Prostate gland (tissue), 2 donors: ENCODE measurements around the gene ITGAV. TPM values are rescaled to one million over a fixed set of nuclear protein-coding genes. Genes with fewer than 3 reads are reported as not detected.

Source experiments
- DNase-seq: peaks from one replicate; pipeline ENCODE4 v3.0.0-alpha.2; 2019; ENCODE audit warnings: low spot score
- H3K27ac ChIP-seq, 2 donors: fragments of 200-600 bp; sonication (generic); 2 replicates each; pipeline ENCODE4 v1.5.1; 2017 to 2019
- H3K27me3 ChIP-seq: fragments of 200-600 bp; sonication (generic); replicated peaks from 2 replicates; pipeline ENCODE4 v1.5.1; 2019; ENCODE audit not compliant: insufficient read depth
- H3K36me3 ChIP-seq, 2 donors: fragments of 200-600 bp; sonication (generic); 1 replicate in 1 of 2; 2 replicates in 1 of 2; pipeline versions ENCODE4 v1.5.1 to v1.8.1; 2017 to 2019
- H3K4me1 ChIP-seq: fragments of 200-600 bp; sonication (generic); replicated peaks from 2 replicates; pipeline ENCODE4 v1.5.1; 2019
- H3K4me3 ChIP-seq, 2 donors: fragments of 200-600 bp; sonication (generic); 2 replicates each; pipeline ENCODE4 v1.5.1; 2017 to 2019
- H3K9me3 ChIP-seq: fragments of 200-600 bp; sonication (generic); 2 replicates; pipeline ENCODE4 v1.5.1; 2017
- POLR2A ChIP-seq: fragments of 450-650 bp; IDR thresholded peaks from one replicate; pipeline ENCODE4 v1.6.1; 2016; ENCODE audit warnings: antibody characterized with exemption, mild to moderate bottlenecking
- POLR2AphosphoS5 ChIP-seq: sonication (generic); formaldehyde crosslinking; IDR thresholded peaks from one replicate; pipeline ENCODE4 v1.6.1; 2017; ENCODE audit warnings: antibody characterized with exemption
- WGBS: methylation state at CpG from one replicate; pipeline ENCODE4 v1.1.5; 2018; 5-methylcytosine and 5-hydroxymethylcytosine counted together
- intact Hi-C: fragments of 100-400 bp; cut with DNase I; formaldehyde crosslinking; loops from one replicate; pipeline ENCODE4 v1.14.2; 2022
- total RNA-seq, 2 donors: library from RNA; depleted of rRNA; stranded (reverse); fragments of >200 nt; gene quantifications; one replicate each; pipeline ENCODE4 v1.1.0, GENCODE V29; 2016
- TF ChIP-seq, protein P1 (sequence below), 4 experiments: fragments of 200-600 bp in 2 of 4; fragments of 450-650 bp in 2 of 4; sonication (generic) in 2 of 4; IDR thresholded peaks; 1 replicate in 3 of 4; 2 replicates in 1 of 4; pipeline ENCODE4 v1.5.1; 2016 to 2019; ENCODE audit warnings: antibody characterized with exemption in 4 of 4, mild to moderate bottlenecking in 2 of 4, moderate library complexity in 2 of 4

Gene ITGAV
- total RNA-seq, 2 donors from 2014 or later = 47.0 to 84.8 TPM

DNA sequence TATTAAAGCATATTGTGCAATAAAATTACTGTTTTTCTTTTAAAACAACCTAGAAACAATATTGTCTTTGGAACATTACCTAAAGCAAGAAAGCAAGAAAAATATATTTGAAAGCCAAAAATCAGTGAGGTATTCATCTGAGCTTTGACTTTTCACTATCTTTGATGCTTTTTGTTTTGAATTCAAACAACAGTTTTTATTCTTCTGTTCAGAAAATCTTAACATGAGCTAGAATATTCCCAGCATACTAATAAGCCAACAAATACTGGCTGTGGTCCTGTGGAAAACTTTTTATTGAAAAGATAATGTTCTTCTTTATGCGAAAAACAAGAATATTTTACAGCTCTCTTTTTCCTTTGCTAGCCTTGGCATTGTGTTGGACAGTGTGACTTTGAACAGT, 123.8 kb downstream of the ITGAV start:
- TF ChIP-seq POLR2A (no peak), POLR2AphosphoS5 (no peak)
- TF ChIP-seq, protein P1, sequence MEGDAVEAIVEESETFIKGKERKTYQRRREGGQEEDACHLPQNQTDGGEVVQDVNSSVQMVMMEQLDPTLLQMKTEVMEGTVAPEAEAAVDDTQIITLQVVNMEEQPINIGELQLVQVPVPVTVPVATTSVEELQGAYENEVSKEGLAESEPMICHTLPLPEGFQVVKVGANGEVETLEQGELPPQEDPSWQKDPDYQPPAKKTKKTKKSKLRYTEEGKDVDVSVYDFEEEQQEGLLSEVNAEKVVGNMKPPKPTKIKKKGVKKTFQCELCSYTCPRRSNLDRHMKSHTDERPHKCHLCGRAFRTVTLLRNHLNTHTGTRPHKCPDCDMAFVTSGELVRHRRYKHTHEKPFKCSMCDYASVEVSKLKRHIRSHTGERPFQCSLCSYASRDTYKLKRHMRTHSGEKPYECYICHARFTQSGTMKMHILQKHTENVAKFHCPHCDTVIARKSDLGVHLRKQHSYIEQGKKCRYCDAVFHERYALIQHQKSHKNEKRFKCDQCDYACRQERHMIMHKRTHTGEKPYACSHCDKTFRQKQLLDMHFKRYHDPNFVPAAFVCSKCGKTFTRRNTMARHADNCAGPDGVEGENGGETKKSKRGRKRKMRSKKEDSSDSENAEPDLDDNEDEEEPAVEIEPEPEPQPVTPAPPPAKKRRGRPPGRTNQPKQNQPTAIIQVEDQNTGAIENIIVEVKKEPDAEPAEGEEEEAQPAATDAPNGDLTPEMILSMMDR (IDR thresholded peaks at IDR 0.05) = no peak
- intact Hi-C loops = no loop called here
- WGBS = 55% methylated on average over 1 of the region's 1 CpG
- DNase-seq = no peak
- no peak overlapping the region for H3K4me3 ChIP-seq
- H3K27ac ChIP-seq = no peak overlapping the region
- H3K36me3 ChIP-seq = no peaks in the 10 kb centered on the region
- H3K27me3 ChIP-seq = no peaks in the 10 kb centered on the region
- H3K9me3 ChIP-seq = no peaks in the 10 kb centered on the region
- no peaks in the 10 kb centered on the region for H3K4me1 ChIP-seq

- Histone ChIP-seq H3K4me1 (no peaks in the 10 kb centered on the region), H3K36me3 (no peaks in the 10 kb centered on the region), H3K27ac (no peak overlapping the region), H3K9me3 (no peaks in the 10 kb centered on the region), H3K4me3 (no peak overlapping the region), H3K27me3 (no peaks in the 10 kb centered on the region)
- TF ChIP-seq, protein P1 (IDR thresholded peaks at IDR 0.05) = no peak
- intact Hi-C loops = no loop called here
- no peak for DNase-seq
- 83% methylated on average over 2 of the region's 2 CpGs for WGBS
Observed at GRCh38 chr2:186714611-186715010, 124.8 kb downstream of the ITGAV start.

DNA sequence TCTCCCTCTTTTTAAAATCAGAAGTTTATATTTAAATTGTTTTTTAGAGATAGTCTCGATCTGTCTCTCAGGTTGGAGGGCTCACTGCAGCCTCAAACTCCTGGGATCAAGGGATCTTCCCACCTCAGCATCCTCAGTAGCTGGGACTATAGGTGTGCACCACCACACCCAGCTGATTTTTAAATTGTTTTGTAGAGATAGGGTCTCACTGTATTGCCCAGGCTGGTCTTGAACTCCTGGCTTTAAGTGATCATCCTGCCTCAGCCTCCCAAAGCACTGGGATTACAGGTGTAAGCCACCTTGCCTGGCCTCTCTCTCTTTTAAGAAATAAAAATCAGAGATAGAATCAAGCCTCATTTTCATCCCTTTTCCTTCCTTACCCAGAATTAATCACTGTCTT, 126.1 kb downstream of the ITGAV start:
- no peaks in the 10 kb centered on the region for H3K36me3 ChIP-seq
- intact Hi-C loops = no loop called here
- no peaks in the 10 kb centered on the region for H3K4me1 ChIP-seq
- no peak overlapping the region for H3K27ac ChIP-seq
- WGBS = 90% methylated on average over 1 of the region's 1 CpG
- DNase-seq = no peak
- no peak for TF ChIP-seq POLR2A
- TF ChIP-seq, protein P1 (IDR thresholded peaks at IDR 0.05) = no peak
- TF ChIP-seq POLR2AphosphoS5 = no peak
- no peaks in the 10 kb centered on the region for H3K9me3 ChIP-seq
- H3K27me3 ChIP-seq = no peaks in the 10 kb centered on the region
- H3K4me3 ChIP-seq = no peak overlapping the region

- Histone ChIP-seq H3K27me3 (no peaks in the 10 kb centered on the region), H3K27ac (no peak overlapping the region), H3K4me1 (no peaks in the 10 kb centered on the region), H3K36me3 (no peaks in the 10 kb centered on the region), H3K4me3 (no peak overlapping the region), H3K9me3 (no peaks in the 10 kb centered on the region)
- WGBS = 53% methylated on average over 2 of the region's 2 CpGs
- intact Hi-C loops = no loop called here
- DNase-seq = no peak
- TF ChIP-seq POLR2A (no peak), POLR2AphosphoS5 (no peak)
- TF ChIP-seq, protein P1 (IDR thresholded peaks at IDR 0.05) = no peak
Observed at GRCh38 chr2:186716899-186717298, 127.0 kb downstream of the ITGAV start.

DNA sequence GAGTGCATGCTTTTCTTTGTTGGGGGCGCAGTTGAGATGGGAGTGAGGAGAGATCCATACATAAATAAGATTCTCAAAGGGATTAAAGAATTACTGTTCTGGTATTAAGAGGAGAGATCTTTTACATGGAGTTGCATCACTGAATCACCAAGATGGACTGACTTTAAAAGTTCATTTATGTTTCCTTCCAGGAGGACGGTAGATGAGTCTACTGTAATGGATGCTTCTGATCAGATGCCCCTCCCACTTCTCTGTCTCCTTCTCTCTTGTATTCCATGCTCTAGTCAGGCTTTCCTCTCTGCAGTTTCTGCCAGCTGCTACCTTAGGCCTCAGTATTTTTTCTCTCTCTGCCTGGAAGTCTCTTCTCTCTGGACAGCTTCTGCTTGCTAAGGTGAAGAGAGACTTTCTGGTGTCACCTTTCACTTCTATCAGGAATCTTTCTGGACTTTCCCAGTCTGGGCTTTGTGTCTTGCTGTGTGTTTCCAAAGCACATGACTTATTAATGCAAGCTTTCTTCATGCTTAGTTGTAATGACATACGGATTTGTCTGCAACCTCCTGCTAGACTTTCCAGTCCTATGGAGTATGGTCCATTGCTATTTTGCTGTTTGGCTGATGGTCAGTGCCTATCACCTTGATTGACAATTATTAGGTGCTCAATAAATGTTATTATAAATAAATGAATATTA, 127.6 kb downstream of the ITGAV start:
- intact Hi-C loops = no loop called here
- 66% methylated on average over 3 of the region's 3 CpGs for WGBS
- TF ChIP-seq POLR2A (no peak), POLR2AphosphoS5 (no peak)
- TF ChIP-seq, protein P1 (IDR thresholded peaks at IDR 0.05) = no peak
- Histone ChIP-seq H3K36me3 (no peaks in the 10 kb centered on the region), H3K9me3 (no peaks in the 10 kb centered on the region), H3K4me1 (no peaks in the 10 kb centered on the region), H3K4me3 (no peak overlapping the region), H3K27ac (no peak overlapping the region), H3K27me3 (no peaks in the 10 kb centered on the region)
- no peak for DNase-seq
